ENCODE measurements around the gene NCKAP5L. TPM values are rescaled to one million over a fixed set of nuclear protein-coding genes. Genes with fewer than 3 reads are reported as not detected.

Gene NCKAP5L
- total and polyA plus RNA-seq, 9 of the 15 experiments (the other 6 are each of a cell fraction or from before 2014, with no cell fraction given): 0.01 to 14.4 (median 3.7) TPM

DNA sequence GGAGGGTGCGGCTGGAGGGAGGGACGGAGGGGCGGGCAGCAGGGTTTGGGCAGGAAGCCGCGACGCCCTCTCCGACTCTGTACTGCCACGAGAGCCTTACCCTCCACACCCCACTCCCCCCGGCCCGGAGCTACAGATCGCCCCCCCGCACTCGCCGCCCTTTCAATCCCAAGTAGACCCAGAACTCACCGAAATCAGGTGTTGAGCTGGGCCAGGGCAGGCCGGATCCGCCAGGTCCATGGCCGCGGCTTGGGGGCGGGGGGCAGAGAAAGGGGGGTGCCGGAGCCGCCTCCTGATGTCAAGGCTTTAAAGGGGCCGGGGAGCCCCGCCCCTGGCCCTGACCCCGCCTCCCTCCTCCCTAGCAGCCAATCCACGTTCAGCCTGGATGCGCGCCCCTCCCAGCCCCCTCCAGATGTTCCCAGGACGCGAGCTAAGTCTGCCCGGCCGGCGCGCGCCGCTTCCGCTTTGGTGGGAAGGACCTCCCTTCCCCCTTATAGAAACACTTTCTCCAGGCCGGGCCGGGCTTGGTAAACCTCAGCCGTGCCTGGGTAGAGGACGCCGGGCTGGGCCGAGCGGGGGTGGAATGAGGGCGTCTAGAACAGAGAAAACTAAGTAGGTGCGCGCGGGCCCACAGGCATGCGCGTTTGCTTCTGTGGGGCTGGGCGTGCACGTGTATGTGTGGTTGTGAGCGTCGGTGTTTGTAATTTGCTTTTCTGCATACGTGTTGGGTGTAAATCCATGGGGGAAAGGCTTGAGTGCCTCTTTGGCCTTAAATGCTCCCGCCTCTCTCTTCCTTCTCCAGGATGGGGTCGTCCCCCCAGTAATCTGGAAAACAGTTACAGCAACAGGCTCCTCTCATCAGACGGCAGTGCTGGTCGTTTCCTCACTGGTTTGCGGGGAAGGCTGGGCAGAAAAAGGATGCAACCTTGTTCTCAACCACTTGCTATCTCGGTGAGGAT lies at the start of gene NCKAP5L (continued):
- TF ChIP-seq ZNF609 (CRISPR knock-in tag; IDR thresholded peaks at IDR 0.05; ENCODE audit: borderline replicate concordance) (peak; percentile 91; the same call in 1 of the 2 replicates), SOX6 (IDR thresholded peaks at IDR 0.05) (peak; percentile 19; the same call in 1 of the 2 replicates), NFE2L1 (tag; IDR thresholded peaks at IDR 0.05; ENCODE audit: borderline replicate concordance, low read depth) (no peak), SNRNP70 (optimal IDR thresholded peaks at IDR 0.05; ENCODE audit: low read depth, low read length) (no peak), ETV6 (IDR thresholded peaks at IDR 0.05; ENCODE audit: borderline replicate concordance in 1 of 2, low read depth in 2 of 2, low read length in 1 of 2) (no peak), ETV6 (CRISPR knock-in tag; IDR thresholded peaks at IDR 0.05; ENCODE audit: borderline replicate concordance) (peak; percentile 87; the same call in 1 of the 2 replicates), GTF2A2 (tag; IDR thresholded peaks at IDR 0.05) (peak; percentile 79; the same call in 1 of the 2 replicates), CCAR2 (IDR thresholded peaks at IDR 0.05; ENCODE audit: low read depth, low read length) (no peak), RBFOX2 (IDR thresholded peaks at IDR 0.05; ENCODE audit: low read depth, low read length) (peak; percentile 89), NCOA6 (IDR thresholded peaks at IDR 0.05) (peak; percentile 65), ZC3H8 (IDR thresholded peaks at IDR 0.05) (no peak), MNT (conservative IDR thresholded peaks at IDR 0.05) (peak; percentile 94 to 97), MXD1 (CRISPR knock-in tag; IDR thresholded peaks at IDR 0.05; ENCODE audit: borderline replicate concordance, poor library complexity, severe bottlenecking) (peak; percentile 25), LCOR (CRISPR knock-in tag; IDR thresholded peaks at IDR 0.05) (no peak), RCOR1 (IDR thresholded peaks at IDR 0.05; ENCODE audit: borderline replicate concordance in 1 of 2, low read depth in 2 of 2, low read length in 2 of 2) (peak in 1 of 2 experiments; percentile 52; a peak in 1 of 4 replicates), CEBPG (CRISPR knock-in tag; IDR thresholded peaks at IDR 0.05) (0 out of 2 replicates have a peak, but pooled peaks have one; percentile 10), CEBPG (tag; conservative IDR thresholded peaks at IDR 0.05 in 1 of 2, IDR thresholded peaks at IDR 0.05 in 1 of 2) (no peak), ZNF133 (CRISPR knock-in tag; IDR thresholded peaks at IDR 0.05) (no peak)
- TF ChIP-seq, protein P1, sequence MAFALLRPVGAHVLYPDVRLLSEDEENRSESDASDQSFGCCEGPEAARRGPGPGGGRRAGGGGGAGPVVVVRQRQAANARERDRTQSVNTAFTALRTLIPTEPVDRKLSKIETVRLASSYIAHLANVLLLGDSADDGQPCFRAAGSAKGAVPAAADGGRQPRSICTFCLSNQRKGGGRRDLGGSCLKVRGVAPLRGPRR (CRISPR knock-in tag; IDR thresholded peaks at IDR 0.05): no peak

Data from K562 (cell line).